HG03354 (cell line): ENCODE results near the gene ZNF644.
A peak's percentile ranks its signal among the peaks of the same experiment; 100 is the strongest.

Experiments used
- ATAC-seq: cut with Tn5 transposase; IDR thresholded peaks from one replicate; pipeline ENCODE4 v1.9.1; 2021; ENCODE audit warnings: mild to moderate bottlenecking; ENCODE audit not compliant: unreplicated experiment, poor library complexity, severe bottlenecking

ZNF644 gene

GRCh38 chr1:91024481-91025119 is 2.8 kb upstream of the ZNF644 start:
- no peak for ATAC-seq

DNA sequence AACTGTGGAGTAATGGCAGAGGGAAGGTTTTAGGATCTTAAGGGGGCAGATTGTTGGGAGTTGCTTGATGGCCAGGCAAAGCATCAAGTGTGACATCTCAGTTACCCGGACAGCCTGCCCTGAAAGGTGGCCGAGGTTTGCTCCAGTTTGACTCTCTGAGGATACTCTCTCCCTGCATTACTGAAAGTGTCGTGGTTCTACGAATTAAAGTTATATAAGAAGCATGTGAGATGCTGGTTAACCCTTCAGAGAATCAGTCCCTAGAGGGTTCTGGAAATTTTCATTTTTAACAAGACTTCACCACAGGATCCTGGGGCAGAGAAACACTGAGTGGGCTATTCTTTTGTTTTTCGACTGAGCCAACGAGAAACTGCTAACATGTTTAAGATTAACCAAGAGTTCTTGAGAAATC is 689 bp upstream of the ZNF644 start:
- ATAC-seq = peak; percentile 3

DNA sequence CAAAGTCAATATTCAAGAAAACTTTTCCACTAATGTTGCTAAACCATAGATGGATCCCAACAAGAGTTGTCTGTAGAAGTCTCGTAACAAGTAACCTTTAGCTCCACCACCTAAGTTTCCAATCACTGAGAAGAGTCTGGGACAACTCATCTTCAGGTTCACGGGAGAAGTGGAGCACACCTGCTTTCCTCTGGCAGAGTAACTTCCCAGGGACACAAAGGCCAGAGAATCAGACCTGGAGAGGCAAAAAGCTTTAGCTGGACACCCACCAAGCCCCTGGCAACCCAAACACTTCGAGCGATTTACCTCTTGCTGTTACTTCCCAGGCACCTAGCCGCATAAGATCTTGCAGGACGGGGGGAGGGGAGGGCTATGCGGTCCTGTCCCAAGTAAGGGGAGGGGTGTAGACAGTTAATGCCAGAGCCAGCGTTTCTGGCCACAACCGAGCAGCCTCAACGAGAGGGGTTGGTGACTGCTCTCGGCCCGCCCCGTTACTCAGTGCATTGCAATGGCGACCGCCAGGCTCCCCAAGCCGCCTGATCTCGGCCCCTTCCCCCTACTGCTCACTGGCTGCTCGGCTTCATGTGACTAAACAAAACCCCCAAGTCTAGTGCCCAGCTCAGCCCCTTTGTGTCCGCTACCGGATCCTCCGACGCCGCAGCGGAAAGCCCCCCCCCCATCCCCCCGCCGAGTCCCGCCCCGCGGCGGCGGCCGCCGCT is 709 bp downstream of the ZNF644 start:
- ATAC-seq = peak; percentile 56

GRCh38 chr1:91020486-91020885 is 1.3 kb downstream of the ZNF644 start:
- ATAC-seq = no peak

DNA sequence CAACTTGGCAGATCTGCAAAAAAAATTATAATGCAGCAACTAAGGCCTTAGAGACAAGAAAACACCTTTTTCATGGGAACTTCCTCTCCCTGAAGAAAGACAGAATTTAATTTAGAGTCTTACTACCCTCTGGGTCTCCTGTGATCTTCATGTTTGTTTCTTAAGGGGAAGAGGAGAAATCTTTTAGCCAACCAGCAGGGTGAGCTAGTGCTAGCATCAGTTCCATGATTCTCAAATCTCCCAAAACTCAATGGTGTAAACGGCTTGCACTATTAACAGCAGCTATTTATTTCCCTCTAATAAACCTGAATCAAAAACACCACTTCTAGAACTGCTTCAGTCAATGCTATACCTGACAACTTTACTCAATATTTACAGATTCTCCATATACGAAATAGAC is 3.8 kb downstream of the ZNF644 start:
- no peak for ATAC-seq

GRCh38 chr1:91015794-91016550 is 5.9 kb downstream of the ZNF644 start:
- ATAC-seq = no peak

GRCh38 chr1:91015358-91015780 is 6.5 kb downstream of the ZNF644 start:
- no peak for ATAC-seq

DNA sequence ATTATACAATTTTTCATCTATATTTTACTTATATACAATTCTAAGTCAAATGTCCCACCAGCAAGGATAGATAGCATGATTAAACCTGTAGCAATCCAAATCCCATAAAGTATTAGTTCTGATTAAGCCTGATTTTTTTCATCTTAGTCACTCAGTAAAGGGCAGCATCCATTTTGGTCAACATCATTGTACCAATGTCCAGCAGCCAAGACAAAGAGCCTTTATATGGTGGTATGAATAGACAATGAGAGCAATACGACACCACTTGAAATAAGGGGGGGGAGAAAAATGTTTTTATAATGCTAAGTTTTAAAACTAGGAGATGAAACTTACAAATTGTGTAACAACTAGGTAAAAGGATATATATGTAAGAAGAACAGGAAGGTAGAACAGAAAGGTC is 7.4 kb downstream of the ZNF644 start:
- ATAC-seq = no peak

- ATAC-seq = no peak
Observed at GRCh38 chr1:91013302-91013701, 8.5 kb downstream of the ZNF644 start.

- no peak for ATAC-seq
Observed at GRCh38 chr1:91012196-91012595, 9.6 kb downstream of the ZNF644 start.

- ATAC-seq = no peak
Observed at GRCh38 chr1:91011726-91012125, 10.1 kb downstream of the ZNF644 start.

- ATAC-seq = no peak
Observed at GRCh38 chr1:91007827-91008226, 14.0 kb downstream of the ZNF644 start.

DNA sequence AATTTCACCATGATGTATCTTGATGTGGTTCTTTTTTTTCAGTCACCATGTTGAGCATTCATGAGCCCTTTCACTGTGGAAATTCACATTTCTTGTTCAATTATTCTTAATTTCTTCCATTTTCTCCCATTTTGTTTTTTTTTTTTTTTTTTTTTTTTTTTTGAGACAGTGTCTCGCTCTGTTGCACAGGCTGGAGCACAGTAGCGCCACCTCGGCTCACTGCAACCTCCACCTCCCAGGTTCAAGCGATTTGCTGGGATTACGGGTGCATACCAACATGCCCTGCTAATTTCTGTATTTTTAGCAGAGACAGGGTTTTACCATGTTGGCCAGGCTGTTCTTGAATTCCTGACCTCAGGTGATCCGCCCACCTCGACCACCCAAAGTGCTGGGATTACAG is 14.7 kb downstream of the ZNF644 start:
- no peak for ATAC-seq

DNA sequence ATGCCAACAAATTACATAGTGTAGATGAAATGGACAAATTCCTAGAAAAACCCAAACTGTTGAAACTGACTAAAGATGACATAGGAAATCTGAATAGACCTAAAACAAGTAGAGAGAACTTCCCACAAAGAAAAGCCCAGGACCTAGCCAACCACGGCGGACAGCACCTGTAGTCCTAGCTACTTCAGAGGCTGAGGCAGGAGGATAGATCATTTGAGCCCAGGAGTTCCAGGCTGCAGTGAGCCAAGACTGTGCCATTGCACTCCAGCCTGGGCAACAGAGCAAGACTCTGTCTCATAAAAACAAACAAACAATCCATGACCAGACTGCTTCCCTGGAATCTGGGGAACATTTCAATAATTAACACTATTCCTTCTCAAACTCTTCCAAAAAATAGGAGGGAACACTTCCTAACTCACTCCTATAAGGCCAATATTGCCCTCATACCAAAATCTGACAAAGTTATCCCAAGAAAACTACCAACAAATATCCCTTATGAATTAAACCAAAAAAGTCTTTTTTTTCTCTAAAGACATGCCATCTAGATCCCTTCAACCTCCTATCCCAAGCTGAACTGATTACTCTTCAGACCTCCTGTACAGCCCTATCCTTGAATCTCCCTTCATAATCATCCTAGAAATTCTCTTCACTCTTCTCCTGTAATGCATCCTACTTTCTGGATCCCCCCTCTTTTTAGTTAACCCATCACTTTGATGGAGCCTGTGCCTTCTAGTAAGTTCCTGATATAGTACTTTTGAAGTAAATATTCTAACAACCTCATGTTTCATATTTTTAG is 15.5 kb downstream of the ZNF644 start:
- ATAC-seq = no peak

DNA sequence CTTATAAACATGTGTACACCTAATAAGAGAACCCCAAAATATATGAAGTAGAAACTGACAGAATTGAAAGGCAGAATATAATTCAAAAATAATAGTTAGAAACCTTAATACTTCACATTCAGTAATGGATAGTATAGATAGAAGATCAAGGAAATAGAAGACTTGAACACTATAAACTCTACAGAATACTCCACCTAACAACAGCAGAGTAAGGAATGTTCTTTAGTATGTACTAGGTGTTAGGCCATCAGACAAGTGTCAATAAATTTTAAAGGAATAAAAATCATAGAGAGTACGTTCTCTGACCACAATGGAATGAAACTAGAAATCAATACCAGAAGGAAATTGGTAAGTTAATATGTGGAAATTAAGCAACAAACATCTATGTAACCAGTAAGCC is 16.6 kb downstream of the ZNF644 start:
- ATAC-seq = no peak

- no peak for ATAC-seq
Observed at GRCh38 chr1:91004145-91004544, 17.7 kb downstream of the ZNF644 start.

DNA sequence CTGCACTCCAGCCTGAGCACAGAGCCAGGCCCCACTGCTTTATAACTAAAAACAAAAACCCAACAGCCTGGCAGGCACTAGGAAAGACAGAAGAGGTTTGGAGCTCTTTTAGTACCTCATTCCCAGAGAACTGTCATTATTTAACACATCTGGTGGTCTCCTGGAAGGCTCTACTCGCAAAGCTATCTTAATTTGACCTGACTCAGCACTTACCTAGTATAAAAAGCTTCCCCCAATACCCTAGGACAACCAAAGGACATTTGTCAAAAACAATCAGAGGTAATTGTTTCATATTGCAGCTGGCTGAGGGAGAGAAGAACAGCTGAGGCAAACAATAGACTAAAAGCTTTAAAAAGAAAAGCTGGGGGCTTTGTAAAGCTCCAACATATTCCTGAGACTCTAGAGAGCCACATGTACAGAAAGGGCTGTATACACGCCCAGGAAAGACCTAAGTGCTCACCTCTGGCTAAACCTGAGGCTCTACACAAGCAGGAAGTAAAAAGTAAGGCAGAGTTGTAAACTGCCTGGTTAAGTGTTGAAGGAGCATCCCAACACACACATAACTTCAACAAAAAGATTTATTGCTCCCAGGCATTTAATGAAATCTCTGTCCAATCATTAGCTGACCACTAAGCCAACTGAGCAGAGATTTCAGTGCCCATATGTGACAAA is 25.0 kb downstream of the ZNF644 start:
- no peak for ATAC-seq

DNA sequence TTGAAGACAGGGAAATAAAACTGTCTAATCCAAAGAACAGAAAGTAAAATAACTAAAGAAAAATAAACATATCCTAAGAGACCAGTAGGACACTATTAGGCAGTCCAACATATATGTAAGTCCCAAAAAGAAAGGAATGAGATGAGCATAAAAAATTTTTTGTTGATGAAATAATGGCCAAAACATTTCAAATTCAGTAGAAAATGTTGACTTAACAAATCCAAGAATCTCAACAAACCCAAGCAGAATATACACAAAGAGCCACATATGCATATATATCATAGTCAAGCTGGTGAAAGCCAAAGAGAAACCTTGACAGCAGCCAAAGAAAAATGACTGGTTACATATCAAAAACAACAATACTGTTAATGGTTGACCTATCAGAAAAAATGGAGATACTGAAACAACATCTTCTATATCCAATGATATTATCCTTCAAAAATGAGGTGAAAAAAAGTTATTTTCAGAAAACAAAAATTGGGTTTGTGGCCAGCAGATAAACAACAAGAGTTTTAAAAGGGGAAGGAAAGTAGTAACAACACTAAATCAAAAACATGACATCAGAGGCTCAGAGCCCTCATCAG is 26.4 kb downstream of the ZNF644 start:
- no peak for ATAC-seq

DNA sequence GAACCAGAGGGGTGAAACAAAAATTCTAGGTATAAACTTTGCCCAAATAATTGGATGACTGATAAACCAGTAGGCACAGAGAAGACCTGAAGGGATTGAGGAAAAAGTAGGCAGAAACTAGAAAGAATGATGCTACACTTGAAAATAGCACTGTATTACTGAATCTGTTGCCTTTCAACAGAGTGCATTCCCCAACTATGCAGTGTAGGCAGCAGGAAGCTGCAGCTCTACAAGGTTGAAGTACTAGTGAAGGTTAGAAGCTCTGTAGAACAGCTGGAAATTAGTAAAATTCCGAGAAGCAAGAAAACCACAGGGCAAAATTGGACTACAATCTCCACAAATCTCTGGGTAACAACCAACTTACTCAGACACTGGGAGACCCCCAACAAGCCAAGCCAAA is 27.4 kb downstream of the ZNF644 start:
- ATAC-seq = no peak
